HepG2 (cell line): ENCODE data around the gene RRAD. TPM values are rescaled to one million over a fixed set of nuclear protein-coding genes. Genes with fewer than 3 reads are reported as not detected.

Experiments used
- BHLHE40 ChIP-seq: IDR thresholded peaks from 2 replicates; pipeline ENCODE4 v1.6.1; 2011; ENCODE audit warnings: low read length, improper control_type of control experiment
- CENPT ChIP-seq: sonication (generic); formaldehyde crosslinking; IDR thresholded peaks from 2 replicates; pipeline ENCODE4 v1.8.0; 2022; ENCODE audit warnings: low read depth, mild to moderate bottlenecking, moderate library complexity, missing genetic modification reagents
- ETV5 ChIP-seq: IDR thresholded peaks from 2 replicates; pipeline ENCODE4 v1.6.1; 2018; ENCODE audit warnings: missing biosample characterization, missing genetic modification reagents, inconsistent platforms, borderline replicate concordance
- FOSL1 ChIP-seq: sonication (generic); formaldehyde crosslinking; IDR thresholded peaks from 2 replicates; pipeline ENCODE4 v1.9.0; 2021; ENCODE audit warnings: missing genetic modification reagents, borderline replicate concordance
- FOXP1 ChIP-seq, 2 experiments: fragments of 450-650 bp in 1 of 2; IDR thresholded peaks; 2 replicates each; pipeline ENCODE4 v1.6.1; 2017 to 2018; ENCODE audit warnings: antibody characterized with exemption in 1 of 2
- IRF1 ChIP-seq: sonication (generic); formaldehyde crosslinking; IDR thresholded peaks from 2 replicates; pipeline ENCODE4 v1.4.0; 2020; ENCODE audit warnings: low read depth, mild to moderate bottlenecking, missing genetic modification reagents
- IRF9 ChIP-seq: sonication (generic); formaldehyde crosslinking; IDR thresholded peaks from 2 replicates; pipeline ENCODE4 v1.8.0; 2022; ENCODE audit warnings: missing genetic modification reagents, mild to moderate bottlenecking, borderline replicate concordance
- KDM5B ChIP-seq: sonication (generic); formaldehyde crosslinking; IDR thresholded peaks from 2 replicates; pipeline ENCODE4 v1.4.0; 2020; ENCODE audit warnings: missing genetic modification reagents, mild to moderate bottlenecking, borderline replicate concordance
- PRDM15 ChIP-seq: sonication (generic); formaldehyde crosslinking; IDR thresholded peaks from 2 replicates; pipeline ENCODE4 v1.4.0; 2020; ENCODE audit warnings: missing genetic modification reagents
- SIX1 ChIP-seq: sonication (generic); formaldehyde crosslinking; IDR thresholded peaks from 2 replicates; pipeline ENCODE4 v1.4.0; 2020; ENCODE audit warnings: missing genetic modification reagents, borderline replicate concordance
- SSRP1 ChIP-seq: IDR thresholded peaks from 2 replicates; pipeline ENCODE4 v1.6.1; 2016; ENCODE audit warnings: control low read depth
- THAP7 ChIP-seq: sonication (generic); formaldehyde crosslinking; IDR thresholded peaks from 2 replicates; pipeline ENCODE4 v1.8.1; 2023; ENCODE audit warnings: mild to moderate bottlenecking, missing genetic modification reagents
- ZMYM4 ChIP-seq: sonication (generic); formaldehyde crosslinking; IDR thresholded peaks from 2 replicates; pipeline ENCODE4 v1.8.1; 2023; ENCODE audit warnings: mild to moderate bottlenecking, missing genetic modification reagents
- ZNF207 ChIP-seq: fragments of 450-650 bp; IDR thresholded peaks from 2 replicates; pipeline ENCODE4 v1.6.1; 2016; ENCODE audit warnings: antibody characterized with exemption, borderline replicate concordance
- ZNF225 ChIP-seq: sonication (generic); formaldehyde crosslinking; IDR thresholded peaks from 2 replicates; pipeline ENCODE4 v1.4.0; 2020; ENCODE audit warnings: mild to moderate bottlenecking, missing genetic modification reagents
- ZNF552 ChIP-seq: sonication (generic); formaldehyde crosslinking; IDR thresholded peaks from 2 replicates; pipeline ENCODE4 v1.9.0; 2022; ENCODE audit warnings: missing genetic modification reagents, mild to moderate bottlenecking, borderline replicate concordance
- ZNF737 ChIP-seq: sonication (generic); formaldehyde crosslinking; IDR thresholded peaks from 2 replicates; pipeline ENCODE4 v1.5.0; 2020; ENCODE audit warnings: missing genetic modification reagents, mild to moderate bottlenecking, borderline replicate concordance
- ZSCAN22 ChIP-seq: sonication (generic); formaldehyde crosslinking; IDR thresholded peaks from 2 replicates; pipeline ENCODE4 v1.4.0; 2020; ENCODE audit warnings: mild to moderate bottlenecking, missing genetic modification reagents
- polyA plus RNA-seq, 8 experiments: library from polyadenylated mRNA; depleted of rRNA in 3 of 8; stranded (reverse) in 7 of 8; unstranded in 1 of 8; fragments of >200 nt; fragmentation: Illumina TruSeq in 4 of 8; extraction: Trizol in 4 of 8; gene quantifications; 2 replicates each; pipeline versions ENCODE4 v1.2.1 to v1.2.3, GENCODE V29; 2011 to 2016; ENCODE audit warnings: low read depth in 4 of 8, missing spikeins in 1 of 8, mixed read lengths in 1 of 8; ENCODE audit not compliant: insufficient read depth in 1 of 8
- total RNA-seq, 5 experiments: library from RNA; depleted of rRNA; stranded (reverse); fragments of >200 nt; fragmentation: Illumina TruSeq; extraction: Trizol; gene quantifications; 2 replicates each; pipeline ENCODE4 v1.2.3, GENCODE V29; 2016; ENCODE audit warnings: low read depth in 1 of 5

RRAD gene
- total and polyA plus RNA-seq, 2 of the 13 experiments (the other 11 are each of a cell fraction or from before 2014, with no cell fraction given), result 0.80 to 1.1 TPM

- peak; percentile 82 for TF ChIP-seq IRF9 (CRISPR knock-in tag)
- TF ChIP-seq ETV5 (CRISPR knock-in tag), result peak; percentile 52
- peak; percentile 51; the same call in 1 of the 2 replicates for TF ChIP-seq CENPT (CRISPR knock-in tag)
- no peak for TF ChIP-seq FOSL1 (CRISPR knock-in tag)
- TF ChIP-seq BHLHE40, result peak; percentile 61
- TF ChIP-seq ZNF737 (CRISPR knock-in tag), result no peak
- TF ChIP-seq ZNF207, result no peak
- TF ChIP-seq PRDM15 (CRISPR knock-in tag), result no peak
- 0 out of 2 replicates have a peak, but pooled peaks have one; percentile 21 for TF ChIP-seq ZNF552 (CRISPR knock-in tag)
- no peak for TF ChIP-seq FOXP1 (IDR thresholded peaks at IDR 0.05)
- no peak for TF ChIP-seq FOXP1 (CRISPR knock-in tag; IDR thresholded peaks at IDR 0.05)
- TF ChIP-seq SIX1 (CRISPR knock-in tag), result no peak
- TF ChIP-seq SSRP1 (CRISPR knock-in tag), result no peak
- TF ChIP-seq THAP7 (CRISPR knock-in tag), result 0 out of 2 replicates have a peak, but pooled peaks have one; percentile 57
- peak; percentile 89; the same call in 1 of the 2 replicates for TF ChIP-seq KDM5B
- TF ChIP-seq ZMYM4 (CRISPR knock-in tag), result peak; percentile 85; the same call in 1 of the 2 replicates
- 0 out of 2 replicates have a peak, but pooled peaks have one; percentile 36 for TF ChIP-seq IRF1 (CRISPR knock-in tag)
- 0 out of 2 replicates have a peak, but pooled peaks have one; percentile 32 for TF ChIP-seq ZNF225 (CRISPR knock-in tag)
- TF ChIP-seq ZSCAN22 (CRISPR knock-in tag), result no peak
Observed at GRCh38 chr16:66872943-66873684, 52.2 kb downstream of the RRAD start (continued).
